H9 (cell line): Measurements from ENCODE around the gene HACE1. TPM values are rescaled to one million over a fixed set of nuclear protein-coding genes. Genes with fewer than 3 reads are reported as not detected.

Source experiments
- DNase-seq: peaks from one replicate; pipeline ENCODE4 v3.0.0-alpha.2; 2017
- H2AFZ ChIP-seq: one replicate; pipeline ENCODE4 v1.6.1; 2013; ENCODE audit warnings: mild to moderate bottlenecking, low read length, control low read depth, moderate library complexity
- H2AK5ac ChIP-seq: 2 replicates; pipeline ENCODE4 v1.6.1; 2013; ENCODE audit warnings: low read length, control low read depth, mixed read lengths; ENCODE audit not compliant: insufficient read length
- H2BK120ac ChIP-seq: one replicate; pipeline ENCODE4 v1.6.1; 2013; ENCODE audit warnings: low read depth, mild to moderate bottlenecking, low read length, control low read depth, inconsistent platforms; ENCODE audit not compliant: poor library complexity, severe bottlenecking
- H2BK12ac ChIP-seq: 2 replicates; pipeline ENCODE4 v1.6.1; 2013; ENCODE audit warnings: low read length, control low read depth, mixed read lengths, low read depth; ENCODE audit not compliant: insufficient read length
- H2BK15ac ChIP-seq: 2 replicates; pipeline ENCODE4 v1.6.1; 2013; ENCODE audit warnings: low read depth, low read length, control low read depth
- H2BK20ac ChIP-seq: one replicate; pipeline ENCODE4 v1.6.1; 2013; ENCODE audit warnings: low read depth, mild to moderate bottlenecking, low read length, control low read depth, inconsistent platforms; ENCODE audit not compliant: poor library complexity, severe bottlenecking
- H2BK5ac ChIP-seq: 2 replicates; pipeline ENCODE4 v1.6.1; 2013; ENCODE audit warnings: low read length, control low read depth, mixed read lengths; ENCODE audit not compliant: insufficient read length
- H3K14ac ChIP-seq: 2 replicates; pipeline ENCODE4 v1.6.1; 2013; ENCODE audit warnings: low read length, control low read depth; ENCODE audit not compliant: insufficient read depth
- H3K18ac ChIP-seq: 2 replicates; pipeline ENCODE4 v1.6.1; 2013; ENCODE audit warnings: low read depth, mild to moderate bottlenecking, mixed read lengths, low read length, control low read depth; ENCODE audit not compliant: insufficient read length
- H3K23ac ChIP-seq: 2 replicates; pipeline ENCODE4 v1.6.1; 2013; ENCODE audit warnings: low read length, control low read depth, mixed read lengths, low read depth; ENCODE audit not compliant: insufficient read length
- H3K23me2 ChIP-seq: 2 replicates; pipeline ENCODE4 v1.6.1; 2013; ENCODE audit warnings: low read depth, mild to moderate bottlenecking, mixed read lengths, low read length, control low read depth; ENCODE audit not compliant: insufficient read length, poor library complexity, severe bottlenecking
- H3K27ac ChIP-seq: 2 replicates; pipeline ENCODE4 v1.5.1; 2013; ENCODE audit warnings: low read length, control low read depth, mixed read lengths, low read depth; ENCODE audit not compliant: insufficient read length
- H3K27me3 ChIP-seq: 2 replicates; pipeline ENCODE4 v1.6.1; 2013; ENCODE audit warnings: low read length, control low read depth, inconsistent platforms; ENCODE audit not compliant: insufficient read depth
- H3K4ac ChIP-seq: 2 replicates; pipeline ENCODE4 v1.6.1; 2013; ENCODE audit warnings: low read depth, mild to moderate bottlenecking, control low read depth, inconsistent platforms, low read length, moderate library complexity
- H3K4me1 ChIP-seq: 2 replicates; pipeline ENCODE4 v1.6.1; 2013; ENCODE audit warnings: low read length, control low read depth, inconsistent platforms; ENCODE audit not compliant: insufficient read depth
- H3K4me2 ChIP-seq: 2 replicates; pipeline ENCODE4 v1.6.1; 2013; ENCODE audit warnings: low read length, control low read depth, mixed read lengths; ENCODE audit not compliant: insufficient read length, insufficient read depth
- H3K56ac ChIP-seq: 2 replicates; pipeline ENCODE4 v1.6.1; 2013; ENCODE audit warnings: low read depth, mild to moderate bottlenecking, mixed read lengths, low read length, control low read depth; ENCODE audit not compliant: insufficient read length
- H3K79me1 ChIP-seq: 2 replicates; pipeline ENCODE4 v1.6.1; 2013; ENCODE audit warnings: low read depth, mild to moderate bottlenecking, moderate library complexity, low read length, control low read depth, inconsistent platforms; ENCODE audit not compliant: insufficient read depth, poor library complexity, severe bottlenecking
- H3K79me2 ChIP-seq: 2 replicates; pipeline ENCODE4 v1.6.1; 2013; ENCODE audit warnings: low read length, control low read depth, inconsistent platforms; ENCODE audit not compliant: insufficient read depth
- H3K9ac ChIP-seq: 2 replicates; pipeline ENCODE4 v1.6.1; 2013; ENCODE audit warnings: low read length, control low read depth, mixed read lengths; ENCODE audit not compliant: insufficient read length; ENCODE audit errors: extremely low read depth
- H3K9me3 ChIP-seq: one replicate; pipeline ENCODE4 v1.6.1; 2013; ENCODE audit warnings: low read depth, low read length, inconsistent platforms; ENCODE audit not compliant: control insufficient read depth
- H3T11ph ChIP-seq: one replicate; pipeline ENCODE4 v1.6.1; 2013; ENCODE audit warnings: mild to moderate bottlenecking, low read length, control low read depth, inconsistent platforms
- H4K20me1 ChIP-seq: one replicate; pipeline ENCODE4 v1.6.1; 2013; ENCODE audit not compliant: control insufficient read depth, insufficient read length, insufficient read depth
- H4K5ac ChIP-seq: 2 replicates; pipeline ENCODE4 v1.6.1; 2013; ENCODE audit warnings: low read depth, mild to moderate bottlenecking, mixed read lengths, low read length, control low read depth; ENCODE audit not compliant: insufficient read length
- H4K8ac ChIP-seq: replicated peaks from 2 replicates; pipeline ENCODE4 v1.6.1; 2013; ENCODE audit warnings: low read length, control low read depth, mixed read lengths, low read depth; ENCODE audit not compliant: insufficient read length
- H4K91ac ChIP-seq: 2 replicates; pipeline ENCODE4 v1.6.1; 2013; ENCODE audit warnings: low read depth, mild to moderate bottlenecking, moderate library complexity, mixed read lengths, low read length, control low read depth; ENCODE audit not compliant: insufficient read length
- H3K27ac Mint-ChIP-seq, 3 experiments: 2 replicates in 2 of 3; 3 replicates in 1 of 3; pipeline ENCODE4 v1.8.0; 2020 to 2021; ENCODE audit warnings: mixed read lengths in 3 of 3, mild to moderate bottlenecking in 1 of 3, moderate library complexity in 1 of 3
- H3K27me3 Mint-ChIP-seq: 2 replicates; pipeline ENCODE4 v1.8.0; 2021; ENCODE audit warnings: low read depth, mild to moderate bottlenecking, moderate library complexity, mixed read lengths
- H3K36me3 Mint-ChIP-seq, 3 experiments: 2 replicates in 2 of 3; 3 replicates in 1 of 3; pipeline ENCODE4 v1.8.0; 2020 to 2021; ENCODE audit warnings: low read depth in 3 of 3, mixed read lengths in 3 of 3; ENCODE audit not compliant: insufficient read depth in 1 of 3
- H3K4me1 Mint-ChIP-seq, 2 experiments: 2 replicates each; pipeline ENCODE4 v1.8.0; 2020; ENCODE audit warnings: mixed read lengths in 2 of 2
- H3K4me3 Mint-ChIP-seq, 2 experiments: 2 replicates in 1 of 2; 3 replicates in 1 of 2; pipeline ENCODE4 v1.8.0; 2020 to 2021; ENCODE audit warnings: mild to moderate bottlenecking in 2 of 2, mixed read lengths in 2 of 2, moderate library complexity in 1 of 2
- H3K9me3 Mint-ChIP-seq, 2 experiments: 2 replicates in 1 of 2; 3 replicates in 1 of 2; pipeline ENCODE4 v1.8.0; 2020; ENCODE audit warnings: mild to moderate bottlenecking in 2 of 2, mixed read lengths in 2 of 2, moderate library complexity in 1 of 2
- CTCF ChIP-seq: fragments of 200-600 bp; sonication (generic); conservative IDR thresholded peaks from 3 replicates; pipeline ENCODE4 v1.8.0; 2021; ENCODE audit warnings: antibody characterized with exemption, mild to moderate bottlenecking
- WGBS: extraction: QIAGEN DNeasy Blood & Tissue Kit; methylation state at CpG from one replicate; pipeline ENCODE4 v1.1.7; 2013; ENCODE audit warnings: missing lambda C conversion rate, low lambda C conversion rate, mixed read lengths; ENCODE audit not compliant: insufficient read length; ENCODE audit errors: extremely low coverage; 5-methylcytosine and 5-hydroxymethylcytosine counted together
- total RNA-seq: library from RNA; stranded (reverse); gene quantifications from 2 replicates; pipeline ENCODE4 v1.2.1, GENCODE V29; 2021

The HACE1 gene
- total RNA-seq, 1 experiment from 2014 or later, result 18.0 TPM

GRCh38 chr6:104688283-104688969 lies 171.3 kb downstream of the HACE1 start:
- Mint-ChIP-seq H3K9me3 (no peaks in the 10 kb centered on the region), H3K27ac (no peak overlapping the region), H3K36me3 (no peaks in the 10 kb centered on the region), H3K4me3 (no peak overlapping the region), H3K4me1 (peaks cover 6 to 11% of the 10 kb centered on the region in 2 experiments; a peak in 3 of 4 replicates), H3K27me3 (no peaks in the 10 kb centered on the region)
- no peak overlapping the region for H3K4me2 ChIP-seq
- H3K23me2 ChIP-seq, result no peaks in the 10 kb centered on the region
- no peaks in the 10 kb centered on the region for H3K27me3 ChIP-seq
- H4K5ac ChIP-seq, result no peak overlapping the region
- H3K27ac ChIP-seq, result no peak overlapping the region
- H3K23ac ChIP-seq, result no peak overlapping the region
- WGBS, result no CpG with 5 or more reads among the region's 3 CpGs
- H3K4me1 ChIP-seq, result no peaks in the 10 kb centered on the region
- no peak overlapping the region for H2AK5ac ChIP-seq
- H3K4ac ChIP-seq, result no peak overlapping the region
- H3K14ac ChIP-seq, result no peak overlapping the region
- H3K56ac ChIP-seq, result no peak overlapping the region
- H3K79me1 ChIP-seq, result no peaks in the 10 kb centered on the region
- no peak overlapping the region for H2BK12ac ChIP-seq
- H2BK15ac ChIP-seq, result no peak overlapping the region
- H4K8ac ChIP-seq, result no peak overlapping the region
- no peak overlapping the region for H3K9ac ChIP-seq
- no peak overlapping the region for H3T11ph ChIP-seq
- TF ChIP-seq CTCF, result no peak
- H2AFZ ChIP-seq, result no peak overlapping the region
- no peak overlapping the region for H2BK20ac ChIP-seq
- no peak overlapping the region for H3K18ac ChIP-seq
- no peaks in the 10 kb centered on the region for H3K79me2 ChIP-seq
- H2BK5ac ChIP-seq, result no peak overlapping the region
- H4K91ac ChIP-seq, result no peak overlapping the region
- H2BK120ac ChIP-seq, result no peak overlapping the region
- no peaks in the 10 kb centered on the region for H3K9me3 ChIP-seq
- no peak for DNase-seq
- H4K20me1 ChIP-seq, result no peaks in the 10 kb centered on the region
